ENCODE results near the gene GNG12.

Gene GNG12

GRCh38 chr1:67840449-67840848 lies 7.2 kb upstream of the GNG12 start:
- DNase-seq (ENCODE audit: low spot score) = no peak

- no peak for DNase-seq (ENCODE audit: low spot score)
These were observed 6.6 kb upstream of the GNG12 start for GRCh38 chr1:67839826-67840225.

GRCh38 chr1:67838180-67838910 lies 5.1 kb upstream of the GNG12 start:
- no peak for DNase-seq (ENCODE audit: low spot score)

- no peak for DNase-seq (ENCODE audit: low spot score)
These were observed 3.5 kb upstream of the GNG12 start for GRCh38 chr1:67836769-67837168.

- no peak for DNase-seq (ENCODE audit: low spot score)
These were observed 2.6 kb upstream of the GNG12 start for GRCh38 chr1:67835663-67836452.

GRCh38 chr1:67834246-67834877 lies 1.1 kb upstream of the GNG12 start:
- DNase-seq (ENCODE audit: low spot score) = no peak

GRCh38 chr1:67833602-67833940 lies 304 bp upstream of the GNG12 start:
- DNase-seq (ENCODE audit: low spot score) = no peak

- DNase-seq (ENCODE audit: low spot score) = peak; percentile 71
These were observed 1.3 kb downstream of the GNG12 start for GRCh38 chr1:67831850-67832513.

GRCh38 chr1:67830928-67831830 lies 2.1 kb downstream of the GNG12 start:
- DNase-seq (ENCODE audit: low spot score) = no peak

- no peak for DNase-seq (ENCODE audit: low spot score)
These were observed 3.0 kb downstream of the GNG12 start for GRCh38 chr1:67830226-67830625.

- no peak for DNase-seq (ENCODE audit: low spot score)
These were observed 5.6 kb downstream of the GNG12 start for GRCh38 chr1:67827688-67828087.

- peak; percentile 58 for DNase-seq (ENCODE audit: low spot score)
These were observed 7.7 kb downstream of the GNG12 start for GRCh38 chr1:67825591-67825990.

- no peak for DNase-seq (ENCODE audit: low spot score)
These were observed 8.5 kb downstream of the GNG12 start for GRCh38 chr1:67824766-67825165.

- DNase-seq (ENCODE audit: low spot score) = no peak
These were observed 9.7 kb downstream of the GNG12 start for GRCh38 chr1:67823615-67824014.

GRCh38 chr1:67821263-67821662 lies 12.0 kb downstream of the GNG12 start:
- DNase-seq (ENCODE audit: low spot score) = no peak

- no peak for DNase-seq (ENCODE audit: low spot score)
These were observed 14.5 kb downstream of the GNG12 start for GRCh38 chr1:67818725-67819301.

- DNase-seq (ENCODE audit: low spot score) = no peak
These were observed 15.1 kb downstream of the GNG12 start for GRCh38 chr1:67818162-67818561.

- DNase-seq (ENCODE audit: low spot score) = no peak
These were observed 15.9 kb downstream of the GNG12 start for GRCh38 chr1:67817319-67817718.

GRCh38 chr1:67816506-67816905 lies 16.8 kb downstream of the GNG12 start:
- no peak for DNase-seq (ENCODE audit: low spot score)

GRCh38 chr1:67816095-67816475 lies 17.2 kb downstream of the GNG12 start:
- DNase-seq (ENCODE audit: low spot score) = no peak
